Measurements from ENCODE around the gene PAPSS1. TPM values are rescaled to one million over a fixed set of nuclear protein-coding genes. Genes with fewer than 3 reads are reported as not detected.

Gene PAPSS1
- total and polyA plus RNA-seq, 2 of the 8 experiments (the other 6 are each of a cell fraction or from before 2014, with no cell fraction given): 79.2 to 98.5 TPM

DNA sequence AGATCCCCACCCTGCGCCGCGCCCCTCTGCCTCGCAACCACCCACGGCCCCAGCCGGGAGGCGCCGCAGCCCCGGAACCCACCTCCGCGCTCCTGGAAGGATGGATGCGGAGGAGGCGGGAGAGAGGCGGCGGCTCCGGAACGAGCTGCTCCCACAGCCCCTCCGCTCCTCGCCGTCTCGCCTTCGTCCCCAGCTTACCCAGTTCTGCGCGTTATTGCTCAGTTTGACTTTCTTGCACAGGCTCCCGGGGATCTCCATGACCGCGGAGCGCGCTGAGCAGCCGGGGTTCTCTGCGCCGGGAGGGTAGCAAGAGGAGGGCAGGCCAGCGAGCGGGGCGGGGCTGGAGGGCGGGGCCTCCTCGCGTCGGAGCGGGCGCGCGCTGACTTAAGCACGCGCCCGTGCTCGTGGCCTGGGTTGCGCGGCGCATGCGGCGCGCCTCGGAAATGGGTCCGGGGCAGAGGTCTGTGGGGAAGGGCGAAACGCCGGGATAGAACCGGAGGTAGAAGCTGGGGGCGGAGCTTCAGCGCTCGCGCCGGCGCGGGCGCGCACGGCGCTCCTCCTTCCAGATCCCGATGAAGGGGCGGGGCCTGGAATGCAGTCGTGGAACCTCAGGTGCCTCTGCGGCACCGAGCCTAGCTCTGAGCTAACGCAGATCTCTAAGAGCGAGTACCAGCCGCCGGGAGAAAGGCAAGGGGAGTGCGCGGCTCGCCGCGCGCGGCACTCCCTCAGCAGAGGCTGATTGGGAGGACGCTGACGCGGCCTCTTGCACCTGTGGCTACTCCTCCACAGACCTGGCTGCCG, at the start of gene PAPSS1 (continued):
- TF ChIP-seq GTF2F1 (IDR thresholded peaks at IDR 0.05; ENCODE audit: borderline replicate concordance, low read depth, low read length) (no peak), MAFK (IDR thresholded peaks at IDR 0.05; ENCODE audit: low read depth, low read length) (no peak), RFX5 (IDR thresholded peaks at IDR 0.05; ENCODE audit: borderline replicate concordance, low read depth, low read length) (no peak), ZNF274 (IDR thresholded peaks at IDR 0.05; ENCODE audit: borderline replicate concordance, extremely low read depth, low read length) (no peak), SIN3A (conservative IDR thresholded peaks at IDR 0.05 in 1 of 2, IDR thresholded peaks at IDR 0.05 in 1 of 2; ENCODE audit: low read depth in 1 of 2, low read length in 2 of 2) (peak in 1 of 2 experiments; percentile 46; a peak in 1 of 4 replicates), CHD7 (IDR thresholded peaks at IDR 0.05; ENCODE audit: insufficient replicate concordance, low read length) (no peak), TAF1 (IDR thresholded peaks at IDR 0.05; ENCODE audit: low read depth, low read length) (peak; percentile 84), ATF3 (IDR thresholded peaks at IDR 0.05; ENCODE audit: insufficient read depth, low read depth, low read length) (no peak)

Measured in H1 (cell line).